Common myeloid progenitor, CD34-positive (primary cell): Measurements from ENCODE around the gene SP6.
A peak's percentile ranks its signal among the peaks of the same experiment; 100 is the strongest.

ENCODE experiments used
- CTCF ChIA-PET: fragments of 350-600 bp; sonication (Branson Sonifier 250); formaldehyde crosslinking; loops from one replicate; lab custom pipeline; 2021; ENCODE audit warnings: antibody characterized with exemption; lab: Charles Lee
- POLR2A ChIA-PET: fragments of 350-600 bp; sonication (Branson Sonifier 250); formaldehyde crosslinking; loops from one replicate; lab custom pipeline; 2021; ENCODE audit warnings: antibody characterized with exemption; lab: Charles Lee
- DNase-seq, 3 donors: peaks; one replicate each; pipeline versions ENCODE4 v3.0.0 to v3.0.0-alpha.2; 2013
- H3K27ac ChIP-seq, 2 experiments: 1 replicate in 1 of 2; 2 replicates in 1 of 2; pipeline ENCODE4 v1.7.0; 2013; ENCODE audit warnings: inconsistent platforms in 2 of 2, low read length in 2 of 2, mild to moderate bottlenecking in 2 of 2, low read depth in 1 of 2, moderate library complexity in 1 of 2; ENCODE audit not compliant: severe bottlenecking in 2 of 2, insufficient read depth in 1 of 2, poor library complexity in 1 of 2
- H3K27me3 ChIP-seq, 5 experiments: replicated peaks in 2 of 5; 1 replicate in 3 of 5; 2 replicates in 2 of 5; pipeline versions ENCODE4 v1.6.1 to v1.7.0; 2013; ENCODE audit warnings: low read length in 4 of 5, mild to moderate bottlenecking in 2 of 5, moderate library complexity in 2 of 5, inconsistent platforms in 1 of 5; ENCODE audit not compliant: insufficient read depth in 5 of 5, control insufficient read depth in 4 of 5
- H3K36me3 ChIP-seq, 4 experiments: 1 replicate in 2 of 4; 2 replicates in 2 of 4; pipeline versions ENCODE4 v1.6.1 to v1.7.0; 2013; ENCODE audit warnings: low read length in 3 of 4, control low read depth in 1 of 4, mild to moderate bottlenecking in 1 of 4; ENCODE audit not compliant: control insufficient read depth in 4 of 4, insufficient read depth in 4 of 4
- H3K4me1 ChIP-seq, 4 experiments: 1 replicate in 3 of 4; 2 replicates in 1 of 4; pipeline versions ENCODE4 v1.6.1 to v1.7.1; 2013; ENCODE audit warnings: low read length in 3 of 4, mild to moderate bottlenecking in 3 of 4, control low read depth in 1 of 4, inconsistent platforms in 1 of 4, moderate library complexity in 1 of 4; ENCODE audit not compliant: control insufficient read depth in 4 of 4, insufficient read depth in 4 of 4; ENCODE audit errors: control extremely low read depth in 1 of 4
- H3K4me3 ChIP-seq, 7 experiments: 1 replicate in 4 of 7; 2 replicates in 3 of 7; pipeline versions ENCODE4 v1.5.1 to v1.7.0; 2013; ENCODE audit warnings: mild to moderate bottlenecking in 7 of 7, low read length in 6 of 7, moderate library complexity in 6 of 7, inconsistent platforms in 2 of 7, low read depth in 2 of 7, control low read depth in 1 of 7; ENCODE audit not compliant: insufficient read depth in 4 of 7, control insufficient read depth in 1 of 7; ENCODE audit errors: extremely low read depth in 1 of 7
- H3K9me3 ChIP-seq, 5 experiments: 1 replicate in 4 of 5; 2 replicates in 1 of 5; pipeline versions ENCODE4 v1.6.1 to v1.7.1; 2013; ENCODE audit warnings: low read length in 4 of 5, mild to moderate bottlenecking in 2 of 5, inconsistent platforms in 1 of 5, low read depth in 1 of 5, moderate library complexity in 1 of 5; ENCODE audit not compliant: control insufficient read depth in 4 of 5, insufficient read depth in 2 of 5; ENCODE audit errors: control extremely low read depth in 1 of 5
- WGBS: methylation state at CpG from one replicate; pipeline ENCODE4 v1.1.5; 2013; ENCODE audit not compliant: insufficient coverage; 5-methylcytosine and 5-hydroxymethylcytosine counted together

The SP6 gene

DNA sequence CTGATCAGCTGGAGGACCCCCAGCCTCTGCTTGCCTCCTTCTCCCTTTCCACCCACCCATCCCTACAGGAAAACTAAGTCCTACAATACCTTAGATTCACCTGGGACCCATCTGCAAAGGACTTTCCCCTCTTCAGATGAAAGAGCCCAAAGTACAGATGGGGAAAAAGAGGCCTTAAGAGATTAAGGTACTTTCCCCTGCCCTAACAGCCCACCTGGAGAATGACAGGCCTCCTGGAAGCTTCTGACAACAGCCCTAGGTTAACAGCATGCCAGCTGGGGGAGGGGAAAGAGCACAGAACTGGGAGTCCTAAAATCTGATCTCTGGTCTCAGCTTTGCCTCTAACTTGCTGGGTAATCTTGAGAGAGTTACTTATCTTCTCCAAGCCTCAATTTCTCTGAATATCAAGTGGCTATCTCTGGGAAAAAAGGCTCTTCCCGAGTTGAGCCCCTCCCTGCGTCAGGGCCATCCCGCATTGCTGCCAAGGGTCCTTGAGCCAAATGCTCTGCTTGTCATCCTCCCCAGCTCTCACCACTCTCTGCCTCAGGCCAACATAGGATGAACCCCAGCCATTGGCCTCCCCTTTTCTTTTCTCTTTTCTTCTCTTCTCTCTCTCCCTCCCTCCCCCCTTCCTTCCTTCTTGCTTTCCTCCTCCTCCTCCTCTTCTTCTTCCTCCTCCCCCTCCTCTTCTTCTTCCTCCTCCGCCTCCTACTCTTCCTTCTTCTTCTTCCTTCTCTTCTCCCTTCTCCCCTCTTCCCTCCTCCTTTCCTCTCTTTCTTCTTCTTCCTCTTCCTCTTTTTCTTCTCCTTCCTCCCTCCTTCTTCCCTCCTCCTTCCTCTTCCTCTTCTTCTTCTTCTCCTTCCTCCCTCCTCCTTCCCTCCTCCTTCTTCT lies 22.5 kb upstream of the SP6 start:
- DNase-seq, result no peak
- Histone ChIP-seq H3K27ac (no peak overlapping the region), H3K27me3 (peaks cover 0 to 42% (median 19%) of the 10 kb centered on the region in 5 experiments), H3K36me3 (no peaks in the 10 kb centered on the region), H3K4me3 (no peak overlapping the region), H3K4me1 (peaks cover 2 to 39% (median 23%) of the 10 kb centered on the region in 4 experiments), H3K9me3 (no peaks in the 10 kb centered on the region)
- CTCF ChIA-PET, result interaction anchor here (1.0 to 4.7 kb wide), 5 partner anchors 11 to 98 kb away, joined by 3 to 20 read pairs (median 6); partner anchors contain the start of gene CDK5RAP3
- 95% methylated on average over 4 of the region's 4 CpGs for WGBS
- POLR2A ChIA-PET, result no interaction called here

DNA sequence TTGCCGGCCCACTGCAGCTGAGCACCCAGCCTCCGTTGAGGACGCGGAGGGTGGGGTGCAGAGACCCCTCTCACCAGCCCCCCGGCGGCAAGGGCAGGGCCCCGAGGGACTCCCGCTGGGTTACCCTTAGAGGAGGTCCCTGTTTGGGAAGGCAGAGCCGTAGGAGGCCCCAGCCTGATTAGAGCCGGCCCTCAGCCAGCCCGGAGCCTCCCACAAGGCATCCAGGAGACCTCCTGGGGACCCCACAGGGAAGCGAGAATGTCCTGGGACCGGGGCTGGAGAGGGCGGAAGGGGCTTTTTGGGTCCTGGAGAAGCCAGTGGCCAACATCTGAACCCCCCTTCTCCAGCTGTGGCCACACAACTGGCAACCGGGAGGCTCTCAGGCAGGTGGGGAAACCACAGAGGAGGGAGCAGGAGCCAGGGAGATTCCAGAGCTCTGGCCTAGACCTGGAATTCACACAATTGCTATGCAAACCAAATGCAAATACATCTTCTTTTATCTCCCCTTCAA lies 21.7 kb upstream of the SP6 start:
- DNase-seq, result no peak
- H3K27ac ChIP-seq, result no peak overlapping the region
- peaks cover 0 to 35% (median 21%) of the 10 kb centered on the region in 4 experiments for H3K4me1 ChIP-seq
- WGBS, result 75% methylated on average over 11 of the region's 15 CpGs
- peaks cover 0 to 42% (median 19%) of the 10 kb centered on the region in 5 experiments for H3K27me3 ChIP-seq
- CTCF ChIA-PET, result interaction anchor here (1.0 to 4.7 kb wide), 5 partner anchors 12 to 98 kb away, joined by 3 to 20 read pairs (median 6); partner anchors contain the start of gene CDK5RAP3
- no peaks in the 10 kb centered on the region for H3K36me3 ChIP-seq
- H3K4me3 ChIP-seq, result peak overlapping the region in 2 of 7 experiments; percentile 17 to 32
- no peaks in the 10 kb centered on the region for H3K9me3 ChIP-seq
- POLR2A ChIA-PET, result no interaction called here

- no peak overlapping the region for H3K27ac ChIP-seq
- H3K36me3 ChIP-seq, result no peaks in the 10 kb centered on the region
- peaks cover 0 to 29% (median 18%) of the 10 kb centered on the region in 4 experiments for H3K4me1 ChIP-seq
- CTCF ChIA-PET, result interaction anchor here (1.0 to 4.7 kb wide), 9 partner anchors 10 to 99 kb away, joined by 3 to 20 read pairs (median 4); partner anchors contain the start of gene CDK5RAP3
- peak overlapping the region in 2 of 7 experiments; percentile 32 to 37 for H3K4me3 ChIP-seq
- H3K9me3 ChIP-seq, result no peaks in the 10 kb centered on the region
- 20% methylated on average over 19 of the region's 29 CpGs for whole genome bisulfite sequencing
- POLR2A ChIA-PET, result no interaction called here
- DNase-seq, result no peak
- peaks cover 0 to 42% (median 19%) of the 10 kb centered on the region in 5 experiments for H3K27me3 ChIP-seq
Measured at GRCh38 chr17:47872019-47872650, 21.2 kb upstream of the SP6 start.

DNA sequence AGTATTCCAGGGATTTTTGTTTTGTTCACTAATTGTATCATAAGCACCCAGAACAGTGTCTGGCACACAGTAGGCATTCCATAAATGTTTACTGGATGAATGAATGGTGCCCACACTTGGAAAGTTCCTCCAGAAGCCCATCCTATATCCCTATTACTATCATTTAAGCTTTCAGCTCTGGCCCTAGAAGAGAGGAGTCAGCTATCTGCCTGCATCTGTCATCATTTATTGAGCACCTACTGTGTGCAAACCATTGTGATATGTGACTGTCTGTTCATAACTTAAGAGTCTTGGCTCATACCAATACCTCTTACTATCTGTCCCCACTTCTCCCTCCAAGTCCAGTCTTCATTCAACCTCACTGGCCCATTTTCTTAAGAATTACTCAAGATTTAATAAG lies 20.1 kb upstream of the SP6 start:
- ChIA-PET CTCF (interaction anchor here (0.9 to 4.7 kb wide), 9 partner anchors 11 to 29 kb away, joined by 3 to 20 read pairs (median 4); no protein-coding TSS in a partner anchor), POLR2A (no interaction called here)
- Histone ChIP-seq H3K36me3 (no peaks in the 10 kb centered on the region), H3K4me1 (peaks cover 0 to 29% (median 18%) of the 10 kb centered on the region in 4 experiments), H3K4me3 (no peak overlapping the region), H3K9me3 (no peaks in the 10 kb centered on the region), H3K27ac (no peak overlapping the region), H3K27me3 (peaks cover 0 to 42% (median 19%) of the 10 kb centered on the region in 5 experiments)
- DNase-seq, result no peak

GRCh38 chr17:47870056-47870455 lies 19.1 kb upstream of the SP6 start:
- no peaks in the 10 kb centered on the region for H3K9me3 ChIP-seq
- no CpG with 5 or more reads among the region's 1 CpG for WGBS
- DNase-seq, result no peak
- ChIA-PET POLR2A (no interaction called here), CTCF (interaction anchor here (0.9 to 4.7 kb wide), 5 partner anchors 10 to 25 kb away, joined by 3 to 20 read pairs (median 10); no protein-coding TSS in a partner anchor)
- H3K4me3 ChIP-seq, result no peak overlapping the region
- no peaks in the 10 kb centered on the region for H3K36me3 ChIP-seq
- peaks cover 0 to 23% (median 17%) of the 10 kb centered on the region in 4 experiments for H3K4me1 ChIP-seq
- H3K27me3 ChIP-seq, result peaks cover 0 to 45% (median 20%) of the 10 kb centered on the region in 5 experiments
- no peak overlapping the region for H3K27ac ChIP-seq

DNA sequence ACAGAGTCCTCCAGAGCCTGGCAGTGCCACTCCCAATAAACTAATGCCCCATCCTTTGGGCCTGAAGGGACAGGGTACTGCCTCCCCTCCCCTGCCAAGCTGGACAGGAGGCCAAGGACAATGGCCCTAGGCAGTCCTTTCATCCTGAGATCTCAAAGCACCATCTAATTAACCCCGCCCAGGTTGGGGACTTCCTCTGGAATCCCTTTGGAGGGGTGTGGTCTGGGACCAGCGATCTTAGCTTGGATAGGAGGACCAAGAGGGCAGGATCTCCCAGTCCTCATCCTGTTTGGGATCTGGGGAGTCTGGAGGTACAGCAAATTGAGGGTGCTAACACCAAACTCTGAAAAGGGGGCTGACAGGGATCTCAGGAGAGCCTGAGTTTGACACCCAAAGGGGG lies 18.2 kb upstream of the SP6 start:
- H3K27ac ChIP-seq, result no peak overlapping the region
- H3K36me3 ChIP-seq, result no peaks in the 10 kb centered on the region
- peaks cover 0 to 45% (median 22%) of the 10 kb centered on the region in 5 experiments for H3K27me3 ChIP-seq
- no peak overlapping the region for H3K4me3 ChIP-seq
- CTCF ChIA-PET, result interaction anchor here (0.7 to 4.7 kb wide), 5 partner anchors 9 to 24 kb away, joined by 3 to 20 read pairs (median 5); no protein-coding TSS in a partner anchor
- WGBS, result 93% methylated on average over 2 of the region's 2 CpGs
- no peak for DNase-seq
- POLR2A ChIA-PET, result no interaction called here
- peaks cover 0 to 16% (median 8%) of the 10 kb centered on the region in 4 experiments for H3K4me1 ChIP-seq
- no peaks in the 10 kb centered on the region for H3K9me3 ChIP-seq
